Stimulated activated CD4-positive, alpha-beta T cell treated with anti-CD3 and anti-CD28 coated beads, TNF-alpha, amount 100 ng/mL, for 4 hours (primary cell): ENCODE results near the gene NPM3.
"Not testable (repeated sequence)": the region's sequence is repeated elsewhere in the genome, so short reads cannot be mapped to it uniquely, and the experiment has no call there.

Experiments used
- DNase-seq, 3 experiments: peaks; one replicate each; pipeline ENCODE4 v3.0.0-alpha.2; 2020; ENCODE audit warnings: low read depth in 3 of 3

NPM3 gene

GRCh38 chr10:101807158-101807557 is 23.9 kb upstream of the NPM3 start:
- DNase-seq = no peak

GRCh38 chr10:101803511-101803910 is 20.3 kb upstream of the NPM3 start:
- DNase-seq = no peak

GRCh38 chr10:101797403-101798059 is 14.3 kb upstream of the NPM3 start:
- DNase-seq = no peak

- DNase-seq = no peak
Measured at GRCh38 chr10:101793526-101793925, 10.3 kb upstream of the NPM3 start.

- no peak for DNase-seq
Measured at GRCh38 chr10:101789686-101790085, 6.4 kb upstream of the NPM3 start.

GRCh38 chr10:101789231-101789630 is 6.0 kb upstream of the NPM3 start:
- not testable (repeated sequence) for DNase-seq

GRCh38 chr10:101785801-101786200 is 2.6 kb upstream of the NPM3 start:
- no peak for DNase-seq

GRCh38 chr10:101784558-101784957 is 1.3 kb upstream of the NPM3 start:
- DNase-seq = no peak

- DNase-seq = no peak
Measured at GRCh38 chr10:101783736-101784118, 481 bp upstream of the NPM3 start.

GRCh38 chr10:101781984-101782810 is 1.0 kb downstream of the NPM3 start:
- no peak for DNase-seq

GRCh38 chr10:101781655-101781983 is 1.6 kb downstream of the NPM3 start:
- no peak for DNase-seq

GRCh38 chr10:101780818-101781654 is 2.2 kb downstream of the NPM3 start:
- peak; percentile 47 to 59 (median 58) for DNase-seq

- DNase-seq = no peak
Measured at GRCh38 chr10:101780187-101780817, 2.9 kb downstream of the NPM3 start.

- peak; percentile 61 to 84 (median 74) for DNase-seq
Measured at GRCh38 chr10:101779544-101780186, 3.6 kb downstream of the NPM3 start.

GRCh38 chr10:101778781-101779543 is 4.3 kb downstream of the NPM3 start:
- DNase-seq = no peak

- DNase-seq = no peak
Measured at GRCh38 chr10:101778151-101778780, 5.0 kb downstream of the NPM3 start.

- DNase-seq = no peak
Measured at GRCh38 chr10:101777619-101778145, 5.6 kb downstream of the NPM3 start.

- no peak for DNase-seq
Measured at GRCh38 chr10:101776161-101776817, 7.0 kb downstream of the NPM3 start.
